ENCODE data around the gene LATS1.
"Not testable (repeated sequence)": the region's sequence is repeated elsewhere in the genome, so short reads cannot be mapped to it uniquely, and the experiment has no call there.

The LATS1 gene

GRCh38 chr6:149717588-149718458 lies at the start of gene LATS1:
LATS1 (minus strand) TSS chr6:149718101; CDS start chr6:149702126, 15,975 bp downstream.
- DNase-seq = peak; percentile 86

- DNase-seq = no peak
These were observed 48.4 kb upstream of the LATS1 start for GRCh38 chr6:149766156-149766769.

GRCh38 chr6:149763866-149764265 lies 46.0 kb upstream of the LATS1 start:
- DNase-seq = no peak

GRCh38 chr6:149761438-149761837 lies 43.5 kb upstream of the LATS1 start:
- DNase-seq = no peak

GRCh38 chr6:149756261-149756636 lies 38.3 kb upstream of the LATS1 start:
- no peak for DNase-seq

GRCh38 chr6:149755300-149756260 lies 37.7 kb upstream of the LATS1 start:
- DNase-seq = no peak

- no peak for DNase-seq
These were observed 36.6 kb upstream of the LATS1 start for GRCh38 chr6:149754548-149754947.

- not testable (repeated sequence) for DNase-seq
These were observed 35.4 kb upstream of the LATS1 start for GRCh38 chr6:149753374-149753637.

GRCh38 chr6:149752600-149753373 lies 34.9 kb upstream of the LATS1 start:
- no peak for DNase-seq

GRCh38 chr6:149751920-149752319 lies 34.0 kb upstream of the LATS1 start:
- DNase-seq = not testable (repeated sequence)

- no peak for DNase-seq
These were observed 33.3 kb upstream of the LATS1 start for GRCh38 chr6:149751239-149751638.

GRCh38 chr6:149750136-149750609 lies 32.3 kb upstream of the LATS1 start:
- DNase-seq = peak; percentile 55

- peak; percentile 95 for DNase-seq
These were observed 31.8 kb upstream of the LATS1 start, which contains the start of gene PCMT1 for GRCh38 chr6:149749594-149750135. PCMT1 (plus strand) TSS chr6:149749741; CDS start chr6:149749902, 161 bp downstream.

GRCh38 chr6:149749082-149749593 lies 31.2 kb upstream of the LATS1 start:
- not testable (repeated sequence) for DNase-seq

- DNase-seq = peak; percentile 94
These were observed 28.4 kb upstream of the LATS1 start, which contains the start of gene NUP43 for GRCh38 chr6:149746147-149746946. NUP43 (minus strand) TSS chr6:149746529; CDS start chr6:149746495, 34 bp downstream.

- not testable (repeated sequence) for DNase-seq
These were observed 27.4 kb upstream of the LATS1 start for GRCh38 chr6:149745252-149745651.

- no peak for DNase-seq
These were observed 17.0 kb upstream of the LATS1 start for GRCh38 chr6:149734915-149735314.

- DNase-seq = no peak
These were observed 15.3 kb upstream of the LATS1 start for GRCh38 chr6:149733089-149733720.

GRCh38 chr6:149729824-149730223 lies 11.9 kb upstream of the LATS1 start:
- DNase-seq = no peak
